ENCODE results near the gene ACOT2.
A peak's percentile ranks its signal among the peaks of the same experiment; 100 is the strongest.
"Not testable (repeated sequence)": the region's sequence is repeated elsewhere in the genome, so short reads cannot be mapped to it uniquely, and the experiment has no call there.

The ACOT2 gene

GRCh38 chr14:73569185-73569958, at the start of gene ACOT2:
Gene ACOT2 (plus strand): TSS chr14:73569213. CDS start chr14:73569241, 28 bp downstream.
- peaks cover 11% of the 10 kb centered on the region for H3K36me3 Mint-ChIP-seq
- H3K4me1 Mint-ChIP-seq (ENCODE audit: low read depth), result peaks cover 44% of the 10 kb centered on the region
- not testable (repeated sequence) for H3K9me3 Mint-ChIP-seq (ENCODE audit: low read depth); H3K27me3 Mint-ChIP-seq
- H3K4me3 Mint-ChIP-seq, result peak within 1 kb of the TSS; percentile 88
- H3K27ac Mint-ChIP-seq, result peak within 1 kb of the TSS; percentile 98

DNA sequence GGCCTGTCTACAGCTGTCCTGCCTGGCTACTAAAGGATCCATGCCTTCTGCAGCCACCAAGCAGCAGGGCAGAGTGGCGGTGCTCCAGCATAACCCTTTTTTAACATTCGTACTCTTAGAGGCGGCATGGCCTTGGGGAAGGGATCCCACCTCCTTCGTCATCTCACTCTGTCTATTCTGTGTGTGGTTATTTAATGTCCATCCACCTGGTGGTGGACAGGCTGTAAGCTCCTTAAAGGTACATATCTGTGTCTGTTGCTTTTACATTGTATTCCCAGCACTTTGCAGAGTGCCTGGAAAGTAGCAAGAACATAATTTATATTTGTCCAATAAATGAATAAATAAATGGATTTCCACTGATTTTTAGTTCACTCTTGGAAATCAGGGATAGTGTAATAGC, 47.8 kb upstream of the ACOT2 start:
- no peaks in the 10 kb centered on the region for H3K9me3 Mint-ChIP-seq (ENCODE audit: low read depth)
- no peak overlapping the region for H3K27ac Mint-ChIP-seq
- H3K36me3 Mint-ChIP-seq, result peaks cover 6% of the 10 kb centered on the region
- no peak overlapping the region for H3K4me3 Mint-ChIP-seq
- no peaks in the 10 kb centered on the region for H3K27me3 Mint-ChIP-seq
- H3K4me1 Mint-ChIP-seq (ENCODE audit: low read depth), result no peaks in the 10 kb centered on the region

- Mint-ChIP-seq H3K27ac (no peak overlapping the region), H3K4me3 (no peak overlapping the region), H3K36me3 (peaks cover 9% of the 10 kb centered on the region), H3K9me3 (ENCODE audit: low read depth) (peaks cover 4% of the 10 kb centered on the region), H3K27me3 (no peaks in the 10 kb centered on the region), H3K4me1 (ENCODE audit: low read depth) (no peaks in the 10 kb centered on the region)
Measured at GRCh38 chr14:73524493-73524892, 44.5 kb upstream of the ACOT2 start.

- peaks cover 9% of the 10 kb centered on the region for H3K36me3 Mint-ChIP-seq
- H3K4me3 Mint-ChIP-seq, result no peak overlapping the region
- no peak overlapping the region for H3K27ac Mint-ChIP-seq
- H3K27me3 Mint-ChIP-seq, result no peaks in the 10 kb centered on the region
- H3K4me1 Mint-ChIP-seq (ENCODE audit: low read depth), result no peaks in the 10 kb centered on the region
- peaks cover 4% of the 10 kb centered on the region for H3K9me3 Mint-ChIP-seq (ENCODE audit: low read depth)
Measured at GRCh38 chr14:73526036-73526984, 42.7 kb upstream of the ACOT2 start.

DNA sequence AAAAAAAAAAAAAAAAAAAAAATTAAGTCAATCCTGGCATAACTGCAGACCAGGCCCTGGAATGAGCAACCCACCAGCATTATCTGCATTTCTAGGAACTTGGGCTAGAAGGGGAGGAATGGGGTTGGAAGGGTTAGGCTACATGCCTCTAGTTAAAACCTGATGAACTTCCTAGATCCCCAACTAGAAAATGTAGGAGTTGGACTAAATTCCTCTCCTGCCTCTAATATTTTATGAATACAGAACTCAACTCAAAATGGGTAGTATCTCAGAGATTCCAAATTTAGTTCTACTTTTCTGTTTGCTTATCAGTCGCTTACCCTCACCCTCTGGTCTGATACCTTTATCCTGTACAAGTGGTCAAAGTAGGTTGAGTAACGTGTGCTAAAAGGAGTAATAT, 39.7 kb upstream of the ACOT2 start:
- not testable (repeated sequence) for H3K36me3 Mint-ChIP-seq; H3K27me3 Mint-ChIP-seq; H3K4me1 Mint-ChIP-seq (ENCODE audit: low read depth); H3K27ac Mint-ChIP-seq; H3K4me3 Mint-ChIP-seq; H3K9me3 Mint-ChIP-seq (ENCODE audit: low read depth)

GRCh38 chr14:73531971-73532370, 37.0 kb upstream of the ACOT2 start:
- not testable (repeated sequence) for H3K27me3 Mint-ChIP-seq; H3K4me1 Mint-ChIP-seq (ENCODE audit: low read depth); H3K27ac Mint-ChIP-seq; H3K9me3 Mint-ChIP-seq (ENCODE audit: low read depth); H3K36me3 Mint-ChIP-seq; H3K4me3 Mint-ChIP-seq

DNA sequence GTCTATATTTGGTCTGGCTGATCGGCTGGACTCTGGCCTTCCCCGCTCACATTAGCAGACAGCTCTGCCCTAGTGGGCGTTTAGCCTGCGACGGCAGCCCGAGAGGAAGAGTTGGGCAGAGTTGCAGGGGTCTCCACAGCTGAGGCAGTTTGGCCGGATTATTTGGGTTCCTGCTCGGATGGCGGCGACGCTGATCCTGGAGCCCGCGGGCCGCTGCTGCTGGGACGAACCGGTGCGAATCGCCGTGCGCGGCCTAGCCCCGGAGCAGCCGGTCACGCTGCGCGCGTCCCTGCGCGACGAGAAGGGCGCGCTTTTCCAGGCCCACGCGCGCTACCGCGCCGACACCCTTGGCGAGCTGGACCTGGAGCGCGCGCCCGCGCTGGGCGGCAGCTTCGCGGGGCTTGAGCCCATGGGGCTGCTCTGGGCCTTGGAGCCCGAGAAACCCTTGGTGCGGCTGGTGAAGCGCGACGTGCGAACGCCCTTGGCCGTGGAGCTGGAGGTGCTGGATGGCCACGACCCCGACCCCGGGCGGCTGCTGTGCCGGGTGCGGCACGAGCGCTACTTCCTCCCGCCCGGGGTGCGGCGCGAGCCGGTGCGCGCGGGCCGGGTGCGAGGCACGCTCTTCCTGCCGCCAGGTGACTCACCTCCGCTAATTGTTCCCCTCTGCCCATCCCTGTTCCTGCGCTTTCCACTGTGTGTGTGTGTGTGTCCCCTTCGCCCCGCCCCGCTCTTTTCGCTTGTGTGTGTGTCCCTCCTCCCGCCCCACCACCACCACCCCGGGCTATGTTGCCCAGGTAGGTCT, 31.6 kb upstream of the ACOT2 start:
- not testable (repeated sequence) for H3K9me3 Mint-ChIP-seq (ENCODE audit: low read depth); H3K36me3 Mint-ChIP-seq; H3K27ac Mint-ChIP-seq; H3K27me3 Mint-ChIP-seq; H3K4me1 Mint-ChIP-seq (ENCODE audit: low read depth)
- peak overlapping the region; percentile 78 for H3K4me3 Mint-ChIP-seq

- not testable (repeated sequence) for H3K4me1 Mint-ChIP-seq (ENCODE audit: low read depth); H3K36me3 Mint-ChIP-seq; H3K27ac Mint-ChIP-seq; H3K9me3 Mint-ChIP-seq (ENCODE audit: low read depth); H3K27me3 Mint-ChIP-seq
- peak overlapping the region; percentile 32 for H3K4me3 Mint-ChIP-seq
Measured at GRCh38 chr14:73539017-73539416, 30.0 kb upstream of the ACOT2 start.

- H3K4me3 Mint-ChIP-seq; H3K9me3 Mint-ChIP-seq (ENCODE audit: low read depth); H3K4me1 Mint-ChIP-seq (ENCODE audit: low read depth); H3K27me3 Mint-ChIP-seq; H3K27ac Mint-ChIP-seq; H3K36me3 Mint-ChIP-seq: not testable (repeated sequence)
Measured at GRCh38 chr14:73542961-73543360, 26.1 kb upstream of the ACOT2 start.

- not testable (repeated sequence) for H3K27me3 Mint-ChIP-seq; H3K9me3 Mint-ChIP-seq (ENCODE audit: low read depth); H3K27ac Mint-ChIP-seq; H3K4me1 Mint-ChIP-seq (ENCODE audit: low read depth); H3K36me3 Mint-ChIP-seq; H3K4me3 Mint-ChIP-seq
Measured at GRCh38 chr14:73545353-73545752, 23.7 kb upstream of the ACOT2 start.

DNA sequence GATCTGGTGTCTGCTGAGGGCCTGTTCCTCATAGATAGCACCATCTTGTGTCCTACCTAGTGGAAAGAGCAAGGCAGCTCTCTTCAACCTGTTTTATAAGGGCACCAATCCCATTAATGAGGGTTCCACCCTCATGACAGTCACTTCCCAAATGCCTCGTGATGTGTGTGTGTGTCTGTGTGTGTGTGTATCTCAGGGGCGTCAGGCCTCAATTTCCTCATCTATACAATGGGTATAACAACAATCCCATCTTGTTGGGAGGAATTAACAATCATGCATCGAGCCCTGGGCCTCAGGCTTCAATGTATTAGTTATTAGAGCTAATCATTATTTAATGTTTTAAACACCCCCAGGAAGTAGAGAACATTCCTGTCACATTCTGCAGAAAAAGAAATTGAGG, 19.9 kb upstream of the ACOT2 start:
- not testable (repeated sequence) for H3K27ac Mint-ChIP-seq; H3K4me3 Mint-ChIP-seq; H3K27me3 Mint-ChIP-seq; H3K4me1 Mint-ChIP-seq (ENCODE audit: low read depth); H3K9me3 Mint-ChIP-seq (ENCODE audit: low read depth); H3K36me3 Mint-ChIP-seq

DNA sequence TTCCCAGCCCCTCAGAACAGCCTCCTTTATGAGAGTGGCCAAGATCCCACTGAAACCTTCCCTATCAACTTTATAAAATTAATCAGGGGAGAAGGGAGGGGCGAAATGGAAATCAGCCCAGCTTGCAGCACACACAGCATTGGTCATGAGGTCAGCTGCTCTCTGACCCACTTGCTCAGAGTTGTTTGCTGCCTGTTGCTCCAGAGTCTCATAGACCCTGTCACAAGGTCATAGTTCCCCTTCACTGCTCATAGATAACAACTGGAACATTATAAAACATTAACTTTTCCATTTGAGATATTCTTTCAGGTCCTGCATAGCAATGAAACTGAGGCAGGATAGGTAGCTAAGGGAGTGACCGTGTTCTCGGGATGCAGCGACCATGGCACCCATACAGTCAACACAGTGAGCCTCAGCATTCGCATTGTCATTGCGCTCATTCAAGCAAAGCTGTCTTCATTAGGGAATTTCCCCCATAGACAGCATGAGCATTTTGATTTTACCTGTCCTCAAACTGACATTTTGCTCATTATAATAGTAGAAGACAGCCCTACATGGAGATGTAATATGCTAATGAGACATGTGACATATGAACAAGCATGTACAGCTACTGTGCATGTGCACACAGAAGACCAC, 19.0 kb upstream of the ACOT2 start:
- H3K27ac Mint-ChIP-seq; H3K4me1 Mint-ChIP-seq (ENCODE audit: low read depth); H3K36me3 Mint-ChIP-seq; H3K4me3 Mint-ChIP-seq; H3K9me3 Mint-ChIP-seq (ENCODE audit: low read depth); H3K27me3 Mint-ChIP-seq: not testable (repeated sequence)

GRCh38 chr14:73553845-73554244, 15.2 kb upstream of the ACOT2 start:
- peaks cover 2% of the 10 kb centered on the region for H3K36me3 Mint-ChIP-seq

GRCh38 chr14:73557201-73557600, 11.8 kb upstream of the ACOT2 start:
- not testable (repeated sequence) for H3K27me3 Mint-ChIP-seq; H3K36me3 Mint-ChIP-seq; H3K4me1 Mint-ChIP-seq (ENCODE audit: low read depth); H3K9me3 Mint-ChIP-seq (ENCODE audit: low read depth); H3K27ac Mint-ChIP-seq; H3K4me3 Mint-ChIP-seq

More at GRCh38 chr14:73553845-73554244, 15.2 kb upstream of the ACOT2 start:
- no peak overlapping the region for H3K4me3 Mint-ChIP-seq
- no peaks in the 10 kb centered on the region for H3K27me3 Mint-ChIP-seq
- H3K9me3 Mint-ChIP-seq (ENCODE audit: low read depth), result no peaks in the 10 kb centered on the region
- H3K4me1 Mint-ChIP-seq (ENCODE audit: low read depth), result no peaks in the 10 kb centered on the region
- no peak overlapping the region for H3K27ac Mint-ChIP-seq

- H3K4me1 Mint-ChIP-seq (ENCODE audit: low read depth); H3K27ac Mint-ChIP-seq; H3K27me3 Mint-ChIP-seq; H3K9me3 Mint-ChIP-seq (ENCODE audit: low read depth); H3K36me3 Mint-ChIP-seq; H3K4me3 Mint-ChIP-seq: not testable (repeated sequence)
Measured at GRCh38 chr14:73558238-73558637, 10.8 kb upstream of the ACOT2 start.
